Neural crest cell (in vitro differentiated cells): ENCODE results near the gene LRRC75A. TPM values are rescaled to one million over a fixed set of nuclear protein-coding genes. Genes with fewer than 3 reads are reported as not detected.
"Not testable (repeated sequence)": the region's sequence is repeated elsewhere in the genome, so short reads cannot be mapped to it uniquely, and the experiment has no call there.

ENCODE experiments used
- DNase-seq: peaks from one replicate; pipeline ENCODE4 v3.0.0; 2021; ENCODE audit warnings: low read depth, mixed read lengths, low spot score
- H3K27ac Mint-ChIP-seq: one replicate; pipeline ENCODE4 v1.8.0; 2021; ENCODE audit warnings: mild to moderate bottlenecking, mixed read lengths; ENCODE audit not compliant: unreplicated experiment
- H3K27me3 Mint-ChIP-seq: 2 replicates; pipeline ENCODE4 v1.8.0; 2021; ENCODE audit warnings: low read depth, mild to moderate bottlenecking, mixed read lengths
- H3K36me3 Mint-ChIP-seq: 2 replicates; pipeline ENCODE4 v1.8.0; 2021; ENCODE audit warnings: low read depth, mild to moderate bottlenecking, mixed read lengths
- H3K4me1 Mint-ChIP-seq: 2 replicates; pipeline ENCODE4 v1.8.0; 2021; ENCODE audit warnings: mixed read lengths
- H3K4me3 Mint-ChIP-seq: one replicate; pipeline ENCODE4 v1.8.0; 2021; ENCODE audit warnings: mild to moderate bottlenecking, mixed read lengths
- H3K9me3 Mint-ChIP-seq: 2 replicates; pipeline ENCODE4 v1.8.0; 2021; ENCODE audit warnings: mixed read lengths
- CTCF ChIP-seq: fragments of 200-600 bp; sonication (generic); conservative IDR thresholded peaks from 2 replicates; pipeline ENCODE4 v1.5.0; 2021; ENCODE audit warnings: antibody characterized with exemption, mild to moderate bottlenecking
- total RNA-seq: library from RNA; stranded (reverse); gene quantifications from 2 replicates; pipeline ENCODE4 v1.2.1, GENCODE V29; 2021

Gene LRRC75A
- total RNA-seq, 1 donor from 2014 or later: 5.6 TPM

GRCh38 chr17:16525556-16525955 lies 33.6 kb upstream of the LRRC75A start:
- not testable (repeated sequence) for DNase-seq, H3K27ac Mint-ChIP-seq, H3K4me3 Mint-ChIP-seq, H3K9me3 Mint-ChIP-seq, H3K36me3 Mint-ChIP-seq, H3K27me3 Mint-ChIP-seq
- peaks cover 17% of the 10 kb centered on the region for H3K4me1 Mint-ChIP-seq
- TF ChIP-seq CTCF: peak; percentile 19

GRCh38 chr17:16521070-16521727 lies 29.2 kb upstream of the LRRC75A start:
- no peaks in the 10 kb centered on the region for H3K27me3 Mint-ChIP-seq
- no peak overlapping the region for H3K27ac Mint-ChIP-seq
- peak; percentile 95 for TF ChIP-seq CTCF
- H3K9me3 Mint-ChIP-seq: no peaks in the 10 kb centered on the region
- peak; percentile 57 for DNase-seq
- H3K4me3 Mint-ChIP-seq: no peak overlapping the region
- H3K4me1 Mint-ChIP-seq: peaks cover 24% of the 10 kb centered on the region
- no peaks in the 10 kb centered on the region for H3K36me3 Mint-ChIP-seq

GRCh38 chr17:16519021-16519420 lies 27.0 kb upstream of the LRRC75A start:
- no peaks in the 10 kb centered on the region for H3K27me3 Mint-ChIP-seq
- H3K36me3 Mint-ChIP-seq: no peaks in the 10 kb centered on the region
- TF ChIP-seq CTCF: no peak

GRCh38 chr17:16517477-16517876 lies 25.5 kb upstream of the LRRC75A start:
- DNase-seq: no peak
- H3K4me1 Mint-ChIP-seq: peaks cover 42% of the 10 kb centered on the region
- no peak overlapping the region for H3K27ac Mint-ChIP-seq
- no peaks in the 10 kb centered on the region for H3K9me3 Mint-ChIP-seq
- no peaks in the 10 kb centered on the region for H3K27me3 Mint-ChIP-seq
- no peak for TF ChIP-seq CTCF
- H3K36me3 Mint-ChIP-seq: no peaks in the 10 kb centered on the region
- no peak overlapping the region for H3K4me3 Mint-ChIP-seq

More at GRCh38 chr17:16519021-16519420, 27.0 kb upstream of the LRRC75A start:
- Mint-ChIP-seq H3K4me3 (no peak overlapping the region), H3K4me1 (peaks cover 33% of the 10 kb centered on the region), H3K9me3 (no peaks in the 10 kb centered on the region), H3K27ac (no peak overlapping the region)
- no peak for DNase-seq

GRCh38 chr17:16516594-16517051 lies 24.6 kb upstream of the LRRC75A start:
- H3K4me3 Mint-ChIP-seq: peak overlapping the region; percentile 73
- peak; percentile 17 for DNase-seq
- peak overlapping the region; percentile 93 for H3K27ac Mint-ChIP-seq

More at GRCh38 chr17:16516594-16517051, 24.6 kb upstream of the LRRC75A start:
- Mint-ChIP-seq H3K4me1 (peaks cover 51% of the 10 kb centered on the region), H3K27me3 (no peaks in the 10 kb centered on the region), H3K36me3 (no peaks in the 10 kb centered on the region), H3K9me3 (no peaks in the 10 kb centered on the region)
- TF ChIP-seq CTCF: no peak
